Effector memory CD4-positive, alpha-beta T cell (primary cell): ENCODE results near the gene JMJD7.

Source experiments
- DNase-seq, 3 donors: peaks; one replicate each; pipeline ENCODE4 v3.0.0-alpha.2; 2020
- H3K27ac ChIP-seq: 2 replicates; pipeline ENCODE4 v1.7.0; 2013; ENCODE audit warnings: mild to moderate bottlenecking, low read length, moderate library complexity; ENCODE audit not compliant: insufficient read depth, poor library complexity, severe bottlenecking
- H3K27me3 ChIP-seq: replicated peaks from 2 replicates; pipeline ENCODE4 v1.7.0; 2013; ENCODE audit warnings: mild to moderate bottlenecking, low read length; ENCODE audit not compliant: insufficient read depth, control insufficient read depth, poor library complexity, severe bottlenecking
- H3K36me3 ChIP-seq: 2 replicates; pipeline ENCODE4 v1.7.0; 2013; ENCODE audit warnings: mild to moderate bottlenecking, low read length, moderate library complexity; ENCODE audit not compliant: control insufficient read depth, insufficient read depth
- H3K4me1 ChIP-seq: 2 replicates; pipeline ENCODE4 v1.7.0; 2013; ENCODE audit warnings: low read length, mild to moderate bottlenecking; ENCODE audit not compliant: control insufficient read depth, insufficient read depth, poor library complexity, severe bottlenecking
- H3K4me3 ChIP-seq: 2 replicates; pipeline ENCODE4 v1.7.0; 2013; ENCODE audit warnings: low read length, low read depth, mild to moderate bottlenecking; ENCODE audit not compliant: insufficient read depth, poor library complexity, severe bottlenecking
- H3K9me3 ChIP-seq: 2 replicates; pipeline ENCODE4 v1.7.0; 2013; ENCODE audit warnings: mild to moderate bottlenecking, low read length, moderate library complexity; ENCODE audit not compliant: control insufficient read depth

The JMJD7 gene

GRCh38 chr15:41857316-41857715 is 29.4 kb downstream of the JMJD7 start:
- H3K9me3 ChIP-seq: no peaks in the 10 kb centered on the region
- no peak for DNase-seq
- H3K27me3 ChIP-seq: peaks cover 2% of the 10 kb centered on the region
- no peaks in the 10 kb centered on the region for H3K36me3 ChIP-seq
- H3K27ac ChIP-seq: no peak overlapping the region
- no peaks in the 10 kb centered on the region for H3K4me1 ChIP-seq
- H3K4me3 ChIP-seq: no peak overlapping the region

- no peaks in the 10 kb centered on the region for H3K9me3 ChIP-seq
- no peak overlapping the region for H3K4me3 ChIP-seq
- H3K36me3 ChIP-seq: no peaks in the 10 kb centered on the region
- H3K27ac ChIP-seq: no peak overlapping the region
- H3K4me1 ChIP-seq: no peaks in the 10 kb centered on the region
- no peak for DNase-seq
- peaks cover 2% of the 10 kb centered on the region for H3K27me3 ChIP-seq
Observed at GRCh38 chr15:41858756-41859155, 30.9 kb downstream of the JMJD7 start.

GRCh38 chr15:41860049-41860828 is 32.3 kb downstream of the JMJD7 start:
- DNase-seq: no peak
- Histone ChIP-seq H3K4me1 (no peaks in the 10 kb centered on the region), H3K27ac (no peak overlapping the region)

GRCh38 chr15:41861736-41862356 is 34.0 kb downstream of the JMJD7 start:
- H3K27me3 ChIP-seq: peaks cover 2% of the 10 kb centered on the region
- H3K9me3 ChIP-seq: no peaks in the 10 kb centered on the region
- no peaks in the 10 kb centered on the region for H3K36me3 ChIP-seq
- H3K27ac ChIP-seq: no peak overlapping the region
- no peak for DNase-seq
- no peak overlapping the region for H3K4me3 ChIP-seq
- H3K4me1 ChIP-seq: no peaks in the 10 kb centered on the region

More at GRCh38 chr15:41860049-41860828, 32.3 kb downstream of the JMJD7 start:
- Histone ChIP-seq H3K9me3 (no peaks in the 10 kb centered on the region), H3K4me3 (no peak overlapping the region), H3K36me3 (no peaks in the 10 kb centered on the region), H3K27me3 (peaks cover 2% of the 10 kb centered on the region)

- no peak overlapping the region for H3K27ac ChIP-seq
- H3K36me3 ChIP-seq: no peaks in the 10 kb centered on the region
- H3K27me3 ChIP-seq: peaks cover 2% of the 10 kb centered on the region
- H3K9me3 ChIP-seq: no peaks in the 10 kb centered on the region
- no peak overlapping the region for H3K4me3 ChIP-seq
- no peaks in the 10 kb centered on the region for H3K4me1 ChIP-seq
- DNase-seq: no peak
Observed at GRCh38 chr15:41862515-41863116, 34.7 kb downstream of the JMJD7 start.

- Histone ChIP-seq H3K9me3 (no peaks in the 10 kb centered on the region), H3K4me1 (peaks cover 6% of the 10 kb centered on the region), H3K4me3 (no peak overlapping the region), H3K27ac (no peak overlapping the region), H3K36me3 (no peaks in the 10 kb centered on the region), H3K27me3 (peaks cover under 1% of the 10 kb centered on the region)
- DNase-seq: no peak
Observed at GRCh38 chr15:41865490-41866055, 37.7 kb downstream of the JMJD7 start.

GRCh38 chr15:41866263-41866703 is 38.4 kb downstream of the JMJD7 start:
- Histone ChIP-seq H3K36me3 (no peaks in the 10 kb centered on the region), H3K4me1 (peaks cover 6% of the 10 kb centered on the region), H3K27me3 (no peaks in the 10 kb centered on the region), H3K27ac (no peak overlapping the region), H3K9me3 (no peaks in the 10 kb centered on the region), H3K4me3 (no peak overlapping the region)
- DNase-seq: no peak

- H3K4me3 ChIP-seq: no peak overlapping the region
- no peaks in the 10 kb centered on the region for H3K36me3 ChIP-seq
- H3K27ac ChIP-seq: no peak overlapping the region
- no peaks in the 10 kb centered on the region for H3K9me3 ChIP-seq
- no peak for DNase-seq
- no peaks in the 10 kb centered on the region for H3K27me3 ChIP-seq
- peaks cover 6% of the 10 kb centered on the region for H3K4me1 ChIP-seq
Observed at GRCh38 chr15:41866872-41867579, 39.1 kb downstream of the JMJD7 start.

GRCh38 chr15:41868321-41868720 is 40.4 kb downstream of the JMJD7 start:
- Histone ChIP-seq H3K27ac (no peak overlapping the region), H3K9me3 (no peaks in the 10 kb centered on the region), H3K27me3 (no peaks in the 10 kb centered on the region), H3K4me1 (peaks cover 6% of the 10 kb centered on the region), H3K36me3 (no peaks in the 10 kb centered on the region), H3K4me3 (no peak overlapping the region)
- no peak for DNase-seq
